Limb (tissue), 2 donors: ENCODE results near the gene CAPN7.
A peak's percentile ranks its signal among the peaks of the same experiment; 100 is the strongest.

Experiments used
- DNase-seq, 2 donors: peaks; one replicate each; pipeline ENCODE4 v3.0.0-alpha.2; 2016; ENCODE audit errors: extremely low spot score in 2 of 2

Gene CAPN7

DNA sequence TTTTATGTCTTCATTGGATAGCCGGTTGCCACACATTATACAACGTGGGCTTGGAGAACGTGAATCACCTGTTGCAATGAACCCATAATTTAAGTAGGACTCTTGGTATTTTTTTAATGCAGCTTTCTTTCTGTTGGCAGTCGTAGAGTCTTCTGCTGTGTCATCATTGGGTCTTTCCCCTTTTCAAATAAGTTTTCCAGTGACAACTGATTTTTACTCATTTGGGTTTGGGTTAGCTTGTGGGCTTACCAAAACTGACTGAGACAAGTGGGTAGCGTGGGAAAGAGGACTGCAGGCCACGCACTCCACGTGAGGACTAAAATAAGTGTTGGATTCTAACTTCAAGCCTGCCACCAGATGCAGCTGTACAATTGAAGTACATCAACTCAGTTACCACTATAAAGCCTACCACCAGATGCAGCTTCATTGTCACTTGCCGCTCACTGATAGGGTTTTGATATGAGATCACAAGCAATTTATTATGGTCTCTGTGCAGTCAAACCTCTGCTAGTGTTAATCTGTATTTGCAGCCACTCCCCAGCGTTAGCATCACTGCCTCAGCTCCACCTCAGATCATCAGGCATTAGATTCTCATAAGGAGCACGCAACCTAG lies 6.4 kb upstream of the CAPN7 start:
- DNase-seq: no peak

- no peak for DNase-seq
These were observed 2.0 kb upstream of the CAPN7 start for GRCh38 chr3:15204005-15204404.

DNA sequence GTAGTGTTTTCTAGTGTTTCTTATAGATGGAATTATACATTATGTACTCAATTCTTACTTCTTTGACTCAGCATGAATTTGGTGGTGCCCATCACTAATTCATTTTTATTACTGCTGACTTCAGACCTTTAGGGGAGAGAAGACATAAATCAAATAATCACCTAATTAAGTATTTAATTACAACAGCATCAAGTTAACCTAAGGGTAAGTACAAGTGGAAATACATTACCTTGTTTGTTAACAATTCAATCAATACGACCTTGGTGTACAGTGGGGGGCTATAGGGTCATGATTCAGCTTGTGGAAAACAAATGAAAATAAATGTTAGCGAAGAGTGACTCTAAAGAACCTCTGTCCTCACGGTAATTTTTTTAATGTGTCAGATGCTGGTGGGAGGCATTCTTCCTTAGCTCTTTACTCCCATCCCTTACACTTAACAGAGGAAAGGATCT lies 538 bp upstream of the CAPN7 start:
- no peak for DNase-seq

GRCh38 chr3:15206662-15207576 lies 873 bp downstream of the CAPN7 start:
- DNase-seq: peak in 1 of 2 donors; percentile 38

- DNase-seq: no peak
These were observed 1.9 kb downstream of the CAPN7 start for GRCh38 chr3:15207836-15208504.

GRCh38 chr3:15211937-15212336 lies 5.9 kb downstream of the CAPN7 start:
- no peak for DNase-seq

DNA sequence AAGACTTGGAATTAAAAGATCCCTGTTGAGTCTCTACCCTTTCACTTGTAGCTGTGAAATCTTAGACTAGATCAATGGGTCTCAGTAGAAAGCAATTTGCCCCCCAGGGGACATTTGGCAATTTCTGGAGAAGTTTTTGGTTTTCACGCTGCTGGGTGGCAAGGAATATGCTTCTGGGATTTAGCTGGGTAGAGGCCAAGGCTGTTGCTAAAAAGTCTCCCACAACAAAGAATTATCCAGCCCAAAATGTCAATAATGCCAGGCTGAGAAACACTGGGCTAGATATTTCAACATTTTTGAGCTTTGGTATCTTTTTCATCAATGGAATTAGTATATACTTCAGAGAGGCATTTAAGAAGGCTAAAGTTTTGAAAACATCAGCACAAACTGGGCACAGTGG lies 8.7 kb downstream of the CAPN7 start:
- DNase-seq: no peak

GRCh38 chr3:15215996-15216395 lies 9.9 kb downstream of the CAPN7 start:
- no peak for DNase-seq

- DNase-seq: no peak
These were observed 10.5 kb downstream of the CAPN7 start for GRCh38 chr3:15216501-15216900.

GRCh38 chr3:15217011-15217671 lies 11.1 kb downstream of the CAPN7 start:
- no peak for DNase-seq

DNA sequence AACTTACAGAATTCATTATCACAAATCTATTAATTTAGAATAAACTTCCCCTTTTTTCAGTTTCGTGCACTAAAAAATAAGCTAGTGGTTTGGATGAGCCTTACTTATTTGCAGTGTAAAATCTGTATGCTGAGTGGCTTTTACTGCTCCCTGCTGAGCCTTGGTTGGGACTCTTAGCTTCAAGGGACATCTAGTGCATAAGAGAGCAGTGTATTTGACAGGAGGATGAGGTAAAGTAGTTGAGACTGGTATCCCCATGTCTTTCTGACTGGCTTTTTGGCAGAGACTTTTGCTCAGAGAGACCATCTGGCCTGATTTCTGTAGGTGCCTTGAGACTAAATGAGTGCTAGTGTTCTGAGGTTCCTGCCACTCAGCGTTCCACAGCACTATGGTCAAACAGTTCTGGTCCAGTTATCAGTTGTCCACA lies 11.8 kb downstream of the CAPN7 start:
- DNase-seq: no peak

DNA sequence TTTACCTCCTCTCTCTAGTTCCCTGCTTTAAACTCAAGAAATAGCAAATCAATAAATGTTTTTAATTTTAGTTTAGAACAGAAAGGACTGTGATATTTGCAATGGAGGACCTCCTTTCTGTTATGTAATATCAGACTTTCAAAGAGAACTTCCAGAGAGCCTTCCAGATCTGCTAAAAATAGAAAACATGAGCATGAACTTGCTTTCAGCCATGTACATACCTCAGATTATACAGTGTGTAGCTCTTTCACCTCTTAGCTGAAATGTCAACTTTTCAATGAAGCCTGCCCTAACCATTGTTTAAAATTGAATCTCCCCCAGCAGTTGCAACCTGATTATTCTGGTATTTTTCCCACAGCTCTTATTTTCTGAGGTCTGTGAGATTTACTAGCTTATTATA lies 12.6 kb downstream of the CAPN7 start:
- no peak for DNase-seq

DNA sequence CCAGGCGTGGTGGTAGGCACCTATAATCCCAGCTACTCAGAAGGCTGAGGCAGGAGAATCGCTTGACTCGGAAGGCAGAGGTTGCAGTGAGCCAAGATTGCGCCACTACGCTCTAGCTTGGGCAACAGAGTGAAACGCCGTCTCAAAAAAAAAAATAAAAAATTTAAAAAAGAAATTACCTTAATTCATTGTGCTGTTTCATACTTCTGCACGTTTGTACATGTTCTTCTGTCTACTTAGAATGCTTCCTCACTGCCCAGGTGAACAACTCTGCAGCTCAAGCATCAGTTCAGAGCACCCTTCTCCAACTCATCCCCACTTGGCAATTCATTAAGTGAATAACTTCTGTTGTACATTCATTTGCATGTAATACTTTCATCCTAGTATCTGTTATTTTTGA lies 14.0 kb downstream of the CAPN7 start:
- no peak for DNase-seq

- DNase-seq: no peak
These were observed 14.6 kb downstream of the CAPN7 start for GRCh38 chr3:15220661-15221060.

- peak in 1 of 2 donors; percentile 22 for DNase-seq
These were observed 15.7 kb downstream of the CAPN7 start for GRCh38 chr3:15221574-15222217.

- DNase-seq: no peak
These were observed 17.9 kb downstream of the CAPN7 start for GRCh38 chr3:15223685-15224572.

DNA sequence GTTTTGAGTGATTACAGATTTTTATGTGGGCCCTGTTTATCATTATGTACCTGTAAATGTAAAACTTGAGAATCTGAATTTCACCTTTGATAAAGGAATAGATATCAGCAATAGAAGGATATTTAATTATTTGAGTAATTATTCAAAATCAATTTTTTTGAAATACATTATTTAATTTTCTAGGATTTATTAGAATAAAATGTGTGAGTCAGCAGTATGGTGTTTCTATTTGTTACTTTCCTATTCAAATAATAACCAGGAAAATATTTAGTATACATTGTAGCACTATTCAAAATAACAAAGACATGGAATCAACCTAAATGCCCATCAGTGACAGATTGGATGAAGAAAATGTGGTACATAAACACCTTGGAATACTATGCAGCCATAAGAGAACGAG lies 22.1 kb downstream of the CAPN7 start:
- DNase-seq: no peak

- no peak for DNase-seq
These were observed 23.2 kb downstream of the CAPN7 start for GRCh38 chr3:15229262-15229661.

DNA sequence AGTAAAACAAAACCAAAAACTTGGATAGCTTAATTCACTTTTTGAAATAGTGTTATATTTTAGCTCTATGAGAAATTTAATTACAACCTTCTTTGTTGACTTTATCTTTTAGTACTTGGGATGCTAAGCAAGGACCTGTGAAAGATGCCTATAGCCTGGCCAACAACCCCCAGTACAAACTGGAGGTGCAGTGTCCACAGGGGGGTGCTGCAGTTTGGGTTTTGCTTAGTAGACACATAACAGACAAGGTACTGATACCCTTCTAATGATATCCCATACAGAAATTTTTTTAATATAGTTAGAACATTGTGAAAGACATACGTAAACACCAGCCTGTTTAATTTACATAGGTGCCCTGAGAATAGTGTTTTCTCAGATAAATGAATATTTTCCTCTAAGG lies 35.3 kb downstream of the CAPN7 start:
- no peak for DNase-seq

GRCh38 chr3:15243822-15244482 lies 37.9 kb downstream of the CAPN7 start:
- no peak for DNase-seq
